Activated CD8-positive, alpha-beta memory T cell treated with anti-CD3 and anti-CD28 coated beads, Interleukin-2, amount 50 U/mL, for 1 hour (primary cell): ENCODE results near the gene YDJC.
"Not testable (repeated sequence)": the region's sequence is repeated elsewhere in the genome, so short reads cannot be mapped to it uniquely, and the experiment has no call there.

Source experiments
- DNase-seq: peaks from one replicate; pipeline ENCODE4 v3.0.0-alpha.2; 2020; ENCODE audit errors: extremely low read depth

Gene YDJC

GRCh38 chr22:21629255-21630149 is at the start of gene YDJC:
TSS of gene YDJC (minus strand) at chr22:21630022. CDS start at chr22:21630014, 8 bp downstream.
- DNase-seq: peak; percentile 83

- DNase-seq: no peak
Observed at GRCh38 chr22:21679383-21679782, 49.6 kb upstream of the YDJC start.

GRCh38 chr22:21678842-21679241 is 49.0 kb upstream of the YDJC start:
- DNase-seq: not testable (repeated sequence)

- DNase-seq: no peak
Observed at GRCh38 chr22:21677606-21678443, 48.0 kb upstream of the YDJC start.

GRCh38 chr22:21674638-21675245 is 44.9 kb upstream of the YDJC start:
- no peak for DNase-seq

GRCh38 chr22:21673534-21674321 is 43.9 kb upstream of the YDJC start:
- DNase-seq: no peak

- no peak for DNase-seq
Observed at GRCh38 chr22:21672107-21672629, 42.3 kb upstream of the YDJC start.

- no peak for DNase-seq
Observed at GRCh38 chr22:21669026-21669425, 39.2 kb upstream of the YDJC start.

- no peak for DNase-seq
Observed at GRCh38 chr22:21666786-21667185, 37.0 kb upstream of the YDJC start.

- DNase-seq: no peak
Observed at GRCh38 chr22:21665047-21665851, 35.4 kb upstream of the YDJC start.

GRCh38 chr22:21663738-21664137 is 33.9 kb upstream of the YDJC start:
- no peak for DNase-seq

- DNase-seq: no peak
Observed at GRCh38 chr22:21661991-21662390, 32.2 kb upstream of the YDJC start.

GRCh38 chr22:21660904-21661303 is 31.1 kb upstream of the YDJC start:
- DNase-seq: no peak

- DNase-seq: no peak
Observed at GRCh38 chr22:21659864-21660525, 30.2 kb upstream of the YDJC start.

- DNase-seq: no peak
Observed at GRCh38 chr22:21657360-21658032, 27.7 kb upstream of the YDJC start.

- no peak for DNase-seq
Observed at GRCh38 chr22:21657020-21657359, 27.2 kb upstream of the YDJC start.

- DNase-seq: no peak
Observed at GRCh38 chr22:21652547-21653545, 23.0 kb upstream of the YDJC start.

GRCh38 chr22:21652010-21652546 is 22.3 kb upstream of the YDJC start:
- no peak for DNase-seq
